A549 treated with AZD9567 at 1 μM for 4 hours (cell line): ENCODE results near the gene GSE1. TPM values are rescaled to one million over a fixed set of nuclear protein-coding genes. Genes with fewer than 3 reads are reported as not detected.

Experiments
- total RNA-seq: library from RNA; stranded (reverse); fragments of 200-300 nt; extraction: Qiagen RNA extraction; gene quantifications from 5 replicates; pipeline ENCODE4 v1.2.3, GENCODE V29; 2022; ENCODE audit not compliant: insufficient read depth

The GSE1 gene
- total RNA-seq: 16.8 to 23.0 TPM (median 20.1 TPM) in 5 replicates

DNA sequence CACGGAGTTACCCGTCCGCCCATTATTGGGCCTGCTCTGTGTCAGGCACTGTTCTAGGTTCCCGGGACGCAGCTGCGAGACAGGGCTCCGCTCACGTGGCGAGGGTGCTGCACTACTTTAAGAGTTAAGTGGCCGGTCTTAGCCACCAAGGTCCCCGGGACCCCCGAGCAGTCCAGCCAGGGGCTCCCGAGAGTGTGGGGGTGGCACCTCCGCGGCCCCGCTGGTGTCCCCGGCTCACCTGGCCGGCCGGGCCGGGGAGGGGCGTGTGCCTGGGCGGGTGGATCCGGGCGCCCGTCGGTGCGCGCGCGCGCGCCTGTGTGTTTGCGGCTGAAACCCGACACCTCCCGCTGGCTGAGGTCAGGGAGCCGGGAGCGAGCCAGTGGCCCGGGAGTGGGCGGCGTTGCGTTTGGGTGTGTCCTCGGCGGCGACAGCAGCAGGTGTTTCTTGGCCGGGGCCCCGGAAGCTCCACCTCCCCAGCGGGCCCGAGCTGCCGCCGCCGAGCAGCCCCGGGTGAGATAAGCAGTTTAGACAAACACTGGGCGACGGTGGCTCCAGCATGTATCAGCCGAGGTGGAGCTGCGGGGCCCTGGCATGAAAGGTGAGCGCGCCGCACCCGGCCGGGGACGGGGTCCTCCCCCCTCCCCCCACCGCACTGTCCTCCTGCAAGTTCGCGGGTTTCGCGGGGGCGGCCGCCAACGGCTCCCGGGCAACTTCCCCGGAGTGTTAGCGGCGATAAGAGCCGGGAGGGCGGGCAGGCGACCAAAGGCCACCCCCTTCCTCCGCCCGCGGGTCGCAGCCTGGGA is at the start of gene GSE1:
TSS of gene GSE1 (plus strand) at position 522 of the 803 bp plus-strand sequence. CDS start at position 592, 70 bp downstream.

DNA sequence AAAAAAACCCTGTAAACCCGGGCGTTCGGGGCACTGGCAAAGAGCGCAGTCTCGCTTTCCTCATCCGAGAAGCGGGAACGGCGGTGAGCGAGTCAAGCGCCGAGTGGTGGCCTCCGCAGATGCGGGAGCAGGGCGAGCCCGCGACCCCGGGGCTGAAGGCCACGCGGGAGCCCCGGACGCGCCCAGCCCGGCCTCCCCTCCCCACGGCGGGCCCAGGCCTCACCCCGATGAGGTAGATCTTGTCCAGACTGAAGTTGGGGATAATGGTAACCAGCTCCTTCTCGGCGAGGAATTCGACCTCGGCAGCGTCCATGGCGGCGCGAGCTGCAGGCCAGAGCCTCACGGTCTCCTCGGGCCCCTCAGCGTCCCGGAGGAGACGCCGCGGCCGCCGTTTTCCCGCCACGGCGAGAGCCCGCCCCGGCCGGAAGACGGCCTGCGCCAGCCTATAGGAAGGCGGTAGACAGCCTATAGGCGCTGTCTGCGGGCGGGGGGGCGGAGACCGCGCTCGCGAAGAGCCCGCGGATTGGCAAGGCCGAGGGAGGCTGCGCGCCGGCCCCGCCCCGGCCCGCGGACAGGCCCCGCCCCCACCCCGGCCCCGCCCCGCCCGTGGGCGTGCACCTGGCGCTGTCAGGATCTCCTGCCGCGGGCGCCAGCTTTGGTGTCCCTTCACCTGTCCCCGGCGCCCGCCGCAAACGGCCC is 75.6 kb downstream of the GSE1 start, which contains the start of gene GINS2:
TSS of gene GINS2 (minus strand) at position 369 of the 699 bp plus-strand sequence. CDS start at position 313, 56 bp downstream.

Other genes starting within 250 kb of the GSE1 start
- 28.6 to 32.0 TPM (median 30.9 TPM) in 5 replicates for gene GINS2, start 75.6 kb downstream of the GSE1 start, total RNA-seq
- gene C16orf74, start 137.8 kb downstream of the GSE1 start, total RNA-seq: 11.0 to 16.3 TPM (median 13.0 TPM) in 5 replicates
- 69.0 to 74.6 TPM (median 73.8 TPM) in 5 replicates for gene EMC8, start 186.2 kb downstream of the GSE1 start, total RNA-seq
- 806 to 830 TPM (median 811 TPM) in 5 replicates for gene COX4I1, start 186.4 kb downstream of the GSE1 start, total RNA-seq